BLaER1 (cell line): ENCODE measurements around the gene PRXL2C.
"Not testable (repeated sequence)": the region's sequence is repeated elsewhere in the genome, so short reads cannot be mapped to it uniquely, and the experiment has no call there.

Experiments used
- H3K27ac ChIP-seq: shearing (Covaris generic); formaldehyde crosslinking; 2 replicates; pipeline ENCODE4 v1.8.1; 2022
- H3K27me3 ChIP-seq: shearing (Covaris generic); formaldehyde crosslinking; 2 replicates; pipeline ENCODE4 v1.8.1; 2022
- H3K36me3 ChIP-seq: shearing (Covaris generic); formaldehyde crosslinking; 2 replicates; pipeline ENCODE4 v1.8.1; 2022
- H3K4me1 ChIP-seq: shearing (Covaris generic); formaldehyde crosslinking; 2 replicates; pipeline ENCODE4 v1.8.1; 2022
- H3K4me2 ChIP-seq: shearing (Covaris generic); formaldehyde crosslinking; 2 replicates; pipeline ENCODE4 v1.8.1; 2022
- H3K4me3 ChIP-seq: shearing (Covaris generic); formaldehyde crosslinking; 2 replicates; pipeline ENCODE4 v1.8.1; 2022
- H3K9ac ChIP-seq: shearing (Covaris generic); formaldehyde crosslinking; 2 replicates; pipeline ENCODE4 v1.8.1; 2022
- H3K9me3 ChIP-seq: shearing (Covaris generic); formaldehyde crosslinking; 2 replicates; pipeline ENCODE4 v1.8.1; 2022
- H4K20me1 ChIP-seq: shearing (Covaris generic); formaldehyde crosslinking; 2 replicates; pipeline ENCODE4 v1.8.1; 2022
- Cebpa-rat ChIP-seq: shearing (Covaris generic); IDR thresholded peaks from 2 replicates; pipeline ENCODE4 v1.8.1; 2022

The PRXL2C gene

GRCh38 chr9:96620832-96621269, 34.3 kb downstream of the PRXL2C start:
- H3K4me2 ChIP-seq: peak overlapping the region; percentile 46
- peaks cover 17% of the 10 kb centered on the region for H3K4me1 ChIP-seq
- no peak overlapping the region for H3K27ac ChIP-seq
- peaks cover 9% of the 10 kb centered on the region for H3K9me3 ChIP-seq
- H4K20me1 ChIP-seq: 0 out of 2 replicates have a peak, but pooled peaks cover 13% of the 10 kb centered on the region
- H3K27me3 ChIP-seq: peaks cover 14% of the 10 kb centered on the region
- no peak overlapping the region for H3K9ac ChIP-seq
- no peak overlapping the region for H3K4me3 ChIP-seq
- no peaks in the 10 kb centered on the region for H3K36me3 ChIP-seq
- TF ChIP-seq Cebpa-rat: no peak

- Histone ChIP-seq H3K4me3 (peak overlapping the region; percentile 74), H3K27ac (no peak overlapping the region), H3K4me2 (peak overlapping the region; percentile 83), H3K9me3 (peaks cover 9% of the 10 kb centered on the region), H3K4me1 (peaks cover 17% of the 10 kb centered on the region), H4K20me1 (0 out of 2 replicates have a peak, but pooled peaks cover 13% of the 10 kb centered on the region), H3K9ac (no peak overlapping the region), H3K36me3 (no peaks in the 10 kb centered on the region), H3K27me3 (peaks cover 14% of the 10 kb centered on the region)
- TF ChIP-seq Cebpa-rat: no peak
Observed at GRCh38 chr9:96620181-96620514, 35.0 kb downstream of the PRXL2C start.

GRCh38 chr9:96619491-96620180, 35.5 kb downstream of the PRXL2C start, which contains the start of gene CDC14B:
CDC14B (minus strand) TSS chr9:96619843; CDS start chr9:96619378, 465 bp downstream.
- Histone ChIP-seq H3K4me1 (peaks cover 17% of the 10 kb centered on the region), H3K9me3 (peaks cover 9% of the 10 kb centered on the region), H3K4me3 (peak within 1 kb of the TSS; percentile 74), H3K36me3 (no peaks in the 10 kb centered on the region), H3K27ac (0 out of 2 replicates have a peak within 1 kb of the TSS, but pooled peaks have one; percentile 26), H4K20me1 (0 out of 2 replicates have a peak, but pooled peaks cover 13% of the 10 kb centered on the region), H3K27me3 (peaks cover 14% of the 10 kb centered on the region), H3K4me2 (peak within 1 kb of the TSS; percentile 83), H3K9ac (peak within 1 kb of the TSS; percentile 68)
- TF ChIP-seq Cebpa-rat: no peak

- peak overlapping the region; percentile 68 for H3K9ac ChIP-seq
- H3K36me3 ChIP-seq: no peaks in the 10 kb centered on the region
- peak overlapping the region; percentile 83 for H3K4me2 ChIP-seq
- H4K20me1 ChIP-seq: 0 out of 2 replicates have a peak, but pooled peaks cover 13% of the 10 kb centered on the region
- H3K4me1 ChIP-seq: peaks cover 17% of the 10 kb centered on the region
- peaks cover 14% of the 10 kb centered on the region for H3K27me3 ChIP-seq
- TF ChIP-seq Cebpa-rat: no peak
- peaks cover 9% of the 10 kb centered on the region for H3K9me3 ChIP-seq
- peak overlapping the region; percentile 74 for H3K4me3 ChIP-seq
- 0 out of 2 replicates have a peak overlapping the region, but pooled peaks have one; percentile 26 for H3K27ac ChIP-seq
Observed at GRCh38 chr9:96619124-96619465, 36.0 kb downstream of the PRXL2C start.

GRCh38 chr9:96618209-96619123, 36.7 kb downstream of the PRXL2C start:
- H3K9me3 ChIP-seq: peaks cover 9% of the 10 kb centered on the region
- H3K36me3 ChIP-seq: no peaks in the 10 kb centered on the region
- H4K20me1 ChIP-seq: 0 out of 2 replicates have a peak, but pooled peaks cover 13% of the 10 kb centered on the region
- H3K4me2 ChIP-seq: peak overlapping the region; percentile 83
- peaks cover 14% of the 10 kb centered on the region for H3K27me3 ChIP-seq
- H3K4me1 ChIP-seq: peaks cover 17% of the 10 kb centered on the region
- H3K27ac ChIP-seq: no peak overlapping the region
- no peak for TF ChIP-seq Cebpa-rat
- peak overlapping the region; percentile 74 for H3K4me3 ChIP-seq
- H3K9ac ChIP-seq: peak overlapping the region; percentile 68

- Histone ChIP-seq H3K4me1 (peaks cover 17% of the 10 kb centered on the region), H4K20me1 (0 out of 2 replicates have a peak, but pooled peaks cover 13% of the 10 kb centered on the region), H3K4me2 (no peak overlapping the region), H3K27ac (no peak overlapping the region), H3K9ac (no peak overlapping the region), H3K4me3 (no peak overlapping the region), H3K27me3 (peaks cover 14% of the 10 kb centered on the region), H3K9me3 (peaks cover 9% of the 10 kb centered on the region), H3K36me3 (no peaks in the 10 kb centered on the region)
- no peak for TF ChIP-seq Cebpa-rat
Observed at GRCh38 chr9:96617439-96618185, 37.5 kb downstream of the PRXL2C start.

GRCh38 chr9:96616817-96617438, 38.2 kb downstream of the PRXL2C start:
- no peak for TF ChIP-seq Cebpa-rat
- H4K20me1 ChIP-seq: 0 out of 2 replicates have a peak, but pooled peaks cover 13% of the 10 kb centered on the region
- H3K4me2 ChIP-seq: no peak overlapping the region
- H3K9me3 ChIP-seq: peaks cover 9% of the 10 kb centered on the region
- H3K4me3 ChIP-seq: no peak overlapping the region
- peaks cover 14% of the 10 kb centered on the region for H3K27me3 ChIP-seq
- peaks cover 16% of the 10 kb centered on the region for H3K4me1 ChIP-seq
- H3K36me3 ChIP-seq: no peaks in the 10 kb centered on the region
- H3K9ac ChIP-seq: no peak overlapping the region
- H3K27ac ChIP-seq: no peak overlapping the region

GRCh38 chr9:96615411-96615810, 39.7 kb downstream of the PRXL2C start:
- Histone ChIP-seq H3K4me1 (peaks cover under 1% of the 10 kb centered on the region; the same call in 1 of the 2 replicates), H3K9me3 (peaks cover 9% of the 10 kb centered on the region), H3K36me3 (no peaks in the 10 kb centered on the region), H3K27ac (no peak overlapping the region), H3K27me3 (peaks cover 14% of the 10 kb centered on the region), H4K20me1 (0 out of 2 replicates have a peak, but pooled peaks cover 13% of the 10 kb centered on the region), H3K9ac (no peak overlapping the region), H3K4me3 (no peak overlapping the region), H3K4me2 (no peak overlapping the region)
- TF ChIP-seq Cebpa-rat: no peak

GRCh38 chr9:96614664-96615063, 40.5 kb downstream of the PRXL2C start:
- H3K9me3 ChIP-seq, H3K4me1 ChIP-seq, H3K4me3 ChIP-seq, H3K27ac ChIP-seq, H3K4me2 ChIP-seq, H3K36me3 ChIP-seq, H3K9ac ChIP-seq: not testable (repeated sequence)
- Histone ChIP-seq H4K20me1 (0 out of 2 replicates have a peak, but pooled peaks cover 13% of the 10 kb centered on the region), H3K27me3 (peaks cover 14% of the 10 kb centered on the region)
